Measurements from ENCODE around the gene PEX19. TPM values are rescaled to one million over a fixed set of nuclear protein-coding genes. Genes with fewer than 3 reads are reported as not detected.

PEX19 gene
- total RNA-seq, 1 donor from 2014 or later: 21.6 TPM

DNA sequence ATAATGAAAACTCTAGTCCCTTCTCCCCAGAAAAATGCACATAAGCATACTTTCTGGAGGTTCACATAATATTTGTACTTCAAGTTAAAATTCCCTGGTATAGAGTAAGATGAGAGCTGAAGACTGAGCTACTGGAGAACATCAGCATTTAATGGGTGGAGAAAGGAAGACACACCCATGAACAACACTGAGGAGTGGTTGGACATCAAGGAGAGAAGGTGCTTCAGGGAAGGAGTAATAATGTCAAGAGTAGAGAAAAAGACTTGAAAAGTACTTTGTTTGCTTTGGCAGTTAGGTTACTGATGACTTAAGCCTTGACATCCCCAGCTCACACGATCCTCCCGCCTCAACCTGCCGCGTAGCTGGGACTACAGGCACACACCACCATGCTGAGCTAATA lies 57.9 kb downstream of the PEX19 start:
- DNase-seq (ENCODE audit: low read depth): no peak
- no peak overlapping the region for H3K4me3 ChIP-seq (ENCODE audit: low read depth, low read length)
- TF ChIP-seq, protein P1, sequence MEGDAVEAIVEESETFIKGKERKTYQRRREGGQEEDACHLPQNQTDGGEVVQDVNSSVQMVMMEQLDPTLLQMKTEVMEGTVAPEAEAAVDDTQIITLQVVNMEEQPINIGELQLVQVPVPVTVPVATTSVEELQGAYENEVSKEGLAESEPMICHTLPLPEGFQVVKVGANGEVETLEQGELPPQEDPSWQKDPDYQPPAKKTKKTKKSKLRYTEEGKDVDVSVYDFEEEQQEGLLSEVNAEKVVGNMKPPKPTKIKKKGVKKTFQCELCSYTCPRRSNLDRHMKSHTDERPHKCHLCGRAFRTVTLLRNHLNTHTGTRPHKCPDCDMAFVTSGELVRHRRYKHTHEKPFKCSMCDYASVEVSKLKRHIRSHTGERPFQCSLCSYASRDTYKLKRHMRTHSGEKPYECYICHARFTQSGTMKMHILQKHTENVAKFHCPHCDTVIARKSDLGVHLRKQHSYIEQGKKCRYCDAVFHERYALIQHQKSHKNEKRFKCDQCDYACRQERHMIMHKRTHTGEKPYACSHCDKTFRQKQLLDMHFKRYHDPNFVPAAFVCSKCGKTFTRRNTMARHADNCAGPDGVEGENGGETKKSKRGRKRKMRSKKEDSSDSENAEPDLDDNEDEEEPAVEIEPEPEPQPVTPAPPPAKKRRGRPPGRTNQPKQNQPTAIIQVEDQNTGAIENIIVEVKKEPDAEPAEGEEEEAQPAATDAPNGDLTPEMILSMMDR (conservative IDR thresholded peaks at IDR 0.05; ENCODE audit: low read depth, low read length): no peak

Other genes with a start within 250 kb of the PEX19 start
- gene KCNJ10, start 215.0 kb downstream of the PEX19 start, total RNA-seq: not detected in 2 replicates
- gene KCNJ9, start 203.6 kb downstream of the PEX19 start, total RNA-seq: not detected in 2 replicates
- 28.4 and 33.3 TPM in 2 replicates for gene IGSF8, start 186.5 kb downstream of the PEX19 start, total RNA-seq
- not detected in 2 replicates for gene ATP1A2, start 169.4 kb downstream of the PEX19 start, total RNA-seq
- not detected in 2 replicates for gene ATP1A4, start 133.5 kb downstream of the PEX19 start, total RNA-seq
- gene CASQ1, start 94.6 kb downstream of the PEX19 start, total RNA-seq: not detected in 2 replicates
- gene PEA15, start 79.7 kb downstream of the PEX19 start, total RNA-seq: 57.8 and 115 TPM in 2 replicates
- gene DCAF8, start 22.6 kb downstream of the PEX19 start, total RNA-seq: 32.3 and 41.6 TPM in 2 replicates
- 89.7 and 96.7 TPM in 2 replicates for gene COPA, start 58.1 kb upstream of the PEX19 start, total RNA-seq
- 55.7 and 57.0 TPM in 2 replicates for gene NCSTN, start 58.2 kb upstream of the PEX19 start, total RNA-seq
- gene NHLH1, start 81.9 kb upstream of the PEX19 start, total RNA-seq: not detected in 2 replicates
- 5.6 and 7.2 TPM in 2 replicates for gene VANGL2, start 115.4 kb upstream of the PEX19 start, total RNA-seq
- gene SLAMF6, start 238.1 kb upstream of the PEX19 start, total RNA-seq: not detected in 2 replicates